AG08396 (cell line): ENCODE measurements around the gene CT47C1.
"Not testable (repeated sequence)": the region's sequence is repeated elsewhere in the genome, so short reads cannot be mapped to it uniquely, and the experiment has no call there.

ENCODE experiments used
- DNase-seq: peaks from one replicate; pipeline ENCODE4 v3.0.0; 2012; ENCODE audit warnings: low spot score, mixed read lengths

CT47C1 gene

DNA sequence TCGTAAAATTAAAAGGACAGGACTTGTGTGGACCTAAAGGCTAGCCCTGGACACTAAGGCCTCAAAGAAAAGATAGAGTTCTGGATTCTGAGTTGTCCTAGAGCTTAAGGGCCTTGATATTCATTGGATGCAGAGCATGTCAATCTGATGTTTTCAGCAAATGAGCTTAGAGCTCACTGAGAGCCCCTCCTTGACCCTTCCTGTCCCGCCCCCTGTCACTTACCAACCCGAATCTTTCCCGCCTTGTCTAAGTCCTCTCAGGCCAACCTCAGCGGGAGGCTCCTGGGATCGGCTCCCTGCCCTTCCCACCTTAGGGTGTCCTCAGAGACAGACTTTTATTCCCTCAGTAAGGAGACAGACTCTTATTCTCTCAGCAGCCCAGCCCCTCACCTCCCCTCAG, at the start of gene CT47C1:
CT47C1 (plus strand) TSS at position 250 of the 400 bp plus-strand sequence. CDS start 233 bp downstream, outside the sequence.
- DNase-seq = no peak

DNA sequence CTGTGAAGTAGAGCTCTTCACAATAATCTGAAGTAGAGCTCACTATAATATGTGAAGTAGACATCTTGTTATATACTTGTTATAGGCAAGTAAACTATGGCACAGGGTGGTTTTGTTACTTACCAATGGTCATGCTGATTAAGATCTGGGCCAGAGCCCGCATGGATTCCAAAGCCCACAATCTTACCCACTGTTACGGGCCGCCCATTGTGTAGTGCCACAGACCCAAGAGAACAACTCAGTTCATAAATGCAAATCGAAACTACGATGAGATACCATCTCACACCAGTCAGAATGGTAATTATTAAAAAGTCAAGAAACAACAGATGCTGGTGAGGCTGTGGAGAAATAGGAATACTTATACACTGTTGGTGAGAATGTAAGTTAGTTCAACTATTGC, 46.9 kb upstream of the CT47C1 start:
- DNase-seq = no peak

DNA sequence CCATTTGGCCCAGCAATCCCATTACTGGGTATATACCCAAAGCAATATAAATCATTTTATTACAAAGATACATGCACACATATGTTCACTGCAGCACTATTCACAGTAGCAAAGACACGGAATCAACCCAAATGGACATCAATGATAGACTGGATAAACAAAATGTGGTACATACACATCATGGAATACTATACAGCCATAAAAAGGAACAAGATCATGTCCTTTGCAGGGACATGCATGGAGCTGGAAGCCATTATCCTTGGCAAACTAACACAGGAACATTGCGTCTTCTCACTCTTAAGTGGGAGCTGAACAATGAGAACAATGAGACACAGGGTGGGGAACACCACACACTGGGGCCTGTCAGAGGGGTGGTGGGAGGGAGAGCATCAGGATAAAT, 46.4 kb upstream of the CT47C1 start:
- not testable (repeated sequence) for DNase-seq

DNA sequence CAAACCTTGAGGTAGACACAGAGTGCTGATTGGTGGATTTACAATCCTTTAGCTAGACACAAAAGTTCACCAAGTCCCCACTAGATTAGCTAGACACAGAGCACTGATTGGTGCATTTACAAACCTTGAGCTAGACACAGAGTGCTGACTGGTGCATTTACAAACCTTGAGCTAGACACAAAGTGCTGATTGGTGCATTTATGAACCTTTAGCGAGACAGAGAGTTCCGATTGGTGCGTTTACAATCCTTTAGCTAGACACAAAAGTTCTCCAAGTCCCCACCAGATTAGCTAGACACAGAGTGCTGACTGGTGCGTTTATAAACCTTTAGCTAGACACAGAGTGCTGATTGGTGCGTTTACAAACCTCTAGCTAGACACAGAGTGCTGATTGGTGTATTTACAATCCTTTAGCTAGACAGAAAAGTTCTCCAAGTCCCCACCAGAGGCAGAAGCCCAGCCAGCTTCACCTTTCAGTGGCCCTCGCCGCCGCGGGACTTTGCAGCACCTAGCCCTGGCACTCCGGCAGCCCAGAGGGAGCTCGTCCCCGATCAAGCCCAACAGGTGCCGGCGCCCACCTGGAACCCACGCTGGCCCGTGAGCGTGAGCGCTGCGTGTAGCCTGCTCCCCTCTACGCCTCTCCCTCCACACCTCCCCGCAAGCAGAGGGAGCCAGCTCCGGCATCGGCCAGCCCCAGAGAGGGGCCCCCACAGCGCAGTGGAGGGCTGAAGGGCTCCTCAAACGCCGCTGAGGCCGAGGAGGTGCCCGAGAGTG, 44.6 kb upstream of the CT47C1 start:
- not testable (repeated sequence) for DNase-seq

DNA sequence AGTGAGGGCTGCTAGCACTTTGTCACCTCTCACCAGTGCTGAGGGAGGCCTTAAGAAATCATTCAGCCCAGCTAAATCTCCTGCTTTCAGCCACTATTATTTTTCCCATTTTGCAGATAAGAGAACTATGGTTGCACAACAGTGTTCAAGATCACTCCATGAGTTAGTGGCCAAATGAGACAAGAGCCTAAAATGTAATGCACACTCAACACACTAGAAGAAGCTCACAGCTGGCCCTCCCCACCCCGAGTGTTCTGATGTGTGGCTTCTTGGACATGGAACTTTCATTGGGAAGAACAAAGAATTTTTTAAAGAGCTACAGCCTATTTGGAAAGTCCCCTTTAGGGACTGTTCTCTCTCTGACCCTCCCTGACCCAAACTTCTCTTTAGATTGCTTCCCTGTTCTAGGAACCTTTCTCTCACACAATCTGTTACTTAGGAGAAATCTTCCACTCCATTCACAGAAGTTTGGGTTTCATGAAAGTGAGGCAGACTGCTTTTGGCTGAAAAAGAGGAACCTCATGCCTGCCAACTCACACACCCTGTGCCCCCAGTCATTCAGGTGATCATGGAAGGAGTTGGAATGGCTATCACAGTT, 44.0 kb upstream of the CT47C1 start:
- DNase-seq = no peak

DNA sequence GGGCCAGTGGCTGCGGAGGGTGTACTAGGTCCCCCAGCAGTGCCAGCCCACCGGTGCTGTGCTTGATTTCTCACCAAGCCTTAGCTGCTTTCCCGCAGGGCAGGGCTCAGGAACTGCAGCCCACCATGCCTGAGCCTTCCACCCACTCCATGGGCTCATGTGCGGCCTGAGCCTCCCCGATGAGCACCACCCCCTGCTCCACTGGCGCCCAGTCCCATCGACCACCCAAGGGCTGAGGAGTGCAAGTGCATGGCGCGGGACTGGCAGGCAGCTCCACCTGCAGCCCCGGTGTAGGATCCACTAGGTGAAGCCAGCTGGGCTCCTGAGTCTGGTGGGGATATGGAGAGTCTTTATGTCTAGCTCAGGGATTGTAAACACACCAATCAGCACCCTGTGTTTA, 43.1 kb upstream of the CT47C1 start:
- not testable (repeated sequence) for DNase-seq

DNA sequence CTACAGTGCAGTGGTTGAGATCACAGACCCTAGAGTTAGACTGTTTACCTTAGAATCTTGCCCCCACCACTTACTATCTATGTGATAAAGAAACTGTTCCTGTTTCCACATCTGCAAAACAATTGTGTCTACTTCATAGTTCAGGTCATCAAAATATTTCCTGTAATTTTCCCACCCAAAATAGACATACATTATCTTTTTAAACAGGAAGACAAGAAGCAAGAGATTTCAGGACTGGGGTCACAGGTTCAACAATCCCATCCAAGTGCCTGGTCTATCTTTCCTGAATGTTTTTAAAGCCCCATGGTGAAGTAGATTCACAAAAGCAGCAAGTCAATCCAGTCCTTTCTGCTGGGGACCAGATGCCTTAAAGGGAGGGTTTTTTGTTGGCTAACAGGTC, 41.8 kb upstream of the CT47C1 start:
- no peak for DNase-seq

DNA sequence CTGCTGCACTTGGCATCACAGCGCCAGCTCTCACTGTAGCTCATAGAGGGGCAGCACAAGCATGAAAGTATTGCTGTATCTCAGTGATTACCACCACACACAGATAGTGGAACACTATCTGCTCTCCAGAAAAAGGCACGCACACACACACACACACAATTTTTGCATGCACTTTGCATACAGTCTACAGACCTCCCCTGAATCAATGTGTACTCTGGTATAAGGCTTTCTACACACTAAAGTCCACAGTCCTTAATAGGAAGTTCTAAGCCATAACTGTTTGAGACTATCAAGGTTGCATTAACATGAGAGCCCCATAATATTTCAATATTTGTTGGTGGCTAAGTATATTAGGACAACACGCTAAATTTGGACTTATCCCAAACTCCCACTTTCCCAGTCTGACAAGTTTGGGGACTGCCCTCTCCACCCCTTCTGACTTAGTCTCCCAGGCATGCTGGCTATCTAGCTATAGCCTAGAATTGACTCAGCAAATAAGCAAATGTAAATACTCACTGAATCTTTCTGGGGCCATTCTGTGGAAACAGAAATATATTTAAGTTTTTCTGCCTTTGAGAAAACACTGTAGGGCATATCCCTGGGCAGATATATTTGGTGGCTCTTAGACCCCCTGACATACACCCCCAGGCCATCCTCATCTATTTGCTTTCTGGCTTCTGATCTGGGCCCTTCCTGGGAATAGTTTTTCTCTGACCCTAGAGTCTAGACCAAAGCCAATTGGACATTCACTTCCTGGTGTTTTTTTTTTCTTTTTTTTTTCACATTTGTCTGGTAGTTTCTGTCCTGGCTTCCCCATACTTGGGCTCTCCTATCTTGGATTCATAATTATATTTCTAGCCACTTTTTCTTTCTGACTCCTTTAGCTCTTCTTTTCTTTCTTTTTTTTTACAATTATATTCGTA, 36.4 kb upstream of the CT47C1 start:
- DNase-seq = no peak

DNA sequence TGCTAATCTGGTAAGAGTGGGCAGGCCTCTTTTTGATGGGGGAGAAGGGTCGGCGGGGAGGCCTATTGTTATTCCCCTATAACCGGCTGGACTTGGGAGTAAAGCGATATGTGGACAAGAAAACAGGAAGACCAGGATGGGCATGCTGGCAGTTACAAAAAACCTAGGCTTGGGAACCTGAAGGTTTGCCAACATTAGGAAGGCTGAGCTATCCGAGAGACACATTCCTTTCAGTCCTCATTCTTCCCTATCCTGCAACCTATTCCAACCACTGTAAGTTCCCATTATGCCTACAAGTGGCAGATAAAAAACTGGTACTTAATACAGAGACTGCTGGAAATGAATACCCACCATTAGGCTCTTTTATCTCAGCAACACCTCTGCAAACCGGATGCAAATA, 32.4 kb upstream of the CT47C1 start:
- no peak for DNase-seq

DNA sequence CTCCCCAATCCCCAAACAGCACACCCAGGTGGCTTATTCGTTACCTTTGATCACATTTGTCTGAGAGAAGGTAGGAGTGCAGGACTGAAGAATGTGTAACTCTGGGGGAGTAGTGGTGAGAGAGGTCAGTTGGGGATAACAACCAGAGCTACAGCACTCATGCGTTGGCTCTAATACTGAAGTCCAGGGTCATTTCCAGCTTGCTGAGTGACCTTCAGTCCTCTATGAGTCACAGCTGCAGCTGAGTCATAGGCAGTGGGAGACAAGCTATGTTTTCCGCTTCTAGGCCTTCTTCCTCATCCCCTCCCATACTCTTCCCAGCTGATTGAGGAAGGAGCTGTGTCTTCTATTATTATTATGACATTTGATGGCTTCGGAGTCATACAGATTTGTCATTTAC, 31.6 kb upstream of the CT47C1 start:
- peak; percentile 77 for DNase-seq

DNA sequence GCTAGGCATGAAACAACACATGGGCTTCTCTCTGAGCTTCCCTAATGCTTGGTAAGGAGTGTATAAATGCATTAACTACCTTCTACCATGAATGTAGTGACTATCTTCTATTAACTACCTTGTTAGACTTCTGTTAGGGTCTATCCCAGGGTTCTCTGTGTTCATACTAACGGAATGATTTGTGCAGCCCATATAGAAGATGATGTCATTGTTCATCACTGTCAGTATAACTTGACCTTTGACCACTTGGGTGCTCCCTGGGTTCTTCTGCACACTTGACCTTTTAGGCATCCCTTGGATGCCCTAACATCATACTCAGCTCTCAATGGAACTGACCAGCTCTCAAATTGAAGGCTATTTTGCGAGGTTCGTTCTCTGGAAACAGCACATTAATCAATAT, 30.8 kb upstream of the CT47C1 start:
- DNase-seq = no peak

DNA sequence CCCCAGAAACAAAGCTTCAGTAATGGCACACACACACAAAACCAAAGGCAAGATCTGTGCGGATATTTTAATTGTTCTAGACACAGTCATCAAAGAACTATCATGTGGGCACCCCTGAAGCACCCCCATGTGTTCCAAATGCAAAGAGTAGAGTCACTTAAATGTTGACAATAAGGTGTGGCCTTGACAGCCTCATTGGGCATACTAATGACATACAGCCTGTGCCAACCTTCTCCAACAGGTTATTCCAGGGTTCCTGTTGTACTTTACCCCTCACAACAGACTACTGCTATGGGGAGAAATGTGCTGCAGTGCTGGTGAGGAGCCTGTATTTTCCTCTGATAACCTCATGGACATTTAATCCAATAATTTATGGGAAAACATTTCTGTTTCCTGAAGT, 29.8 kb upstream of the CT47C1 start:
- DNase-seq = no peak

DNA sequence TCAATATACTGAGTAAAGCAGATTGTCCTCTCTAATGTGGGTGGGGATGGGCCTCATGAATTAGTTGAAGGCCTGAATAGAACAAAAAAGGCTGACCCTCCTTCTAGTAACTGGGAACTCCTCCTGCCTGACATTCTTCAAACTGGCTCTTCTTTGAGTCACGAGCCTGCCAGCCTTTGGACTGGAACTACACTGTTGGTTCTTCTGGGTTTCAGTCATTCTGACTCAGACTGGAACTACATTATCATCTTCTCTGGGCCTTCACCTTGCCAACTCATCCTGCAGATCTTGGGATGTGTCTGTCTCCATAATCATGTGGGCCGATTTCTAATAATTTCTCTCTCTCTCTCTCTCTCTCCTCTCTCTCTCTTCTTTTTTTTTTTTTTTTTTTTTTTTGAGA, 26.9 kb upstream of the CT47C1 start:
- DNase-seq = no peak

DNA sequence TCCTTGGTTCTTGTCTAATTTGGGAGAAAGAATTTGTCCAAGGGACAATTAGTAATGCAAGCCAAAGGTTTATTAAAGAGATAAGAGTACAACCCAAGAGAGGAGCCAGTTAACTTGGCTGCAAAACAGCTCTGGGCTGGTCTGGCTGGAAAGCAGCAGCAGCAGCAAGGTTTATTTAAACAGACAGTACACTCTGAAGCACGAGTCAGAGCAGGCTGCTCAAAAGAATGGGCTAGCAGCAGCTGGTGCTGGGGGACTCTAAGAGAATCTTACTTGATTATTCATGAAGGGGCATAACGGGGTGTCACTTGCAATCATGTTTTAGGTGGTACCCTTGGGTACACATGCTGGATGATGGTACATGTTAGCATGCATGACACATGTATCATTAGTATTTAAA, 17.1 kb upstream of the CT47C1 start:
- no peak for DNase-seq

DNA sequence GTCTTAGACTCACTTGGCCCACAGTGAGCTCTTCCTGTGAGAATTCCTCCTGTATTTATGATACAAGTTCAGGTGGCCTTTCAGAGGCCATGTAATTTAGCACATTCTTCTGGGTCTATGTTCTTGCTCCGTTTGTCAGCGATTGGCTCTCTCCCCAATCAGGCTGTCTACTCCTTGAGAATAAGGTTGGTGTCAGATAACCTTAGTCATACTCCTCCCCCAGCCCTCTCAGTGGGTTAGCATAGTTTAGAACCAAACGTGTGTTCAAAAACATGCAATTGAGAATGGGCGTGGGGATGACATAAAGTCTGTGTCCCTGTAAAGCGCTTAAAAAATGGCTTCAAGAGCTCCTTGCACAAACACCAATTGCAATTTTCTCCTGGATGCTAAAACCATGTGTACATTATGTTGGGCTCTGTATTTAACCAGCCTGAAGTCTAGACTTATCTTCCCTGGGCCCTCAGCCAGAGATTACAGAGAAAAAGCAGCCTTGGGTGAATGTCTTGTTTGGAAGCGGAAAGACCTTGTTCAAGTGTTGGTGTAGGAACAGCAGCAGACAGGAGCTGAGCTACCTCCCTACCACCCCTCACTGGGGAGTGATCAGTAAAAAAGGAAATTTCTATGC, 9.9 kb upstream of the CT47C1 start:
- DNase-seq = no peak

DNA sequence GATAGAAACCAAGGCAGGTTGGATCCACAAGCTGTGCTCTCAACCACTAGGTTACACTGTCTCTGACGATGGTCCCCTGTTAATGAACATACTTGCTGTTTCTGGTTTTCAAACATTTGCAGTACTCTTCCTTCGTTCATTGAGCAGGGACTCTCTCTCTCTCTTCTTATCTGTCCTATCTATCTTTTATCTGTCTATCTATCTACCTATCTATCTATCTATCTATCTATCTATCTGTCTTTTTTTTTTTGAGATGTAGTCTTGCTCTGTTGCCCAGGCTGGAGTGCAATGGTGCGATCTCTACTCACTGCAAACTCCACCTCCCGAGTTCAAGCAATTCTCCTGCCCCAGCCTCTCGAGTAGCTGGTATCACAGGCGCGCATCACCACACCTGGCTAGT, 9.4 kb upstream of the CT47C1 start:
- DNase-seq = no peak

DNA sequence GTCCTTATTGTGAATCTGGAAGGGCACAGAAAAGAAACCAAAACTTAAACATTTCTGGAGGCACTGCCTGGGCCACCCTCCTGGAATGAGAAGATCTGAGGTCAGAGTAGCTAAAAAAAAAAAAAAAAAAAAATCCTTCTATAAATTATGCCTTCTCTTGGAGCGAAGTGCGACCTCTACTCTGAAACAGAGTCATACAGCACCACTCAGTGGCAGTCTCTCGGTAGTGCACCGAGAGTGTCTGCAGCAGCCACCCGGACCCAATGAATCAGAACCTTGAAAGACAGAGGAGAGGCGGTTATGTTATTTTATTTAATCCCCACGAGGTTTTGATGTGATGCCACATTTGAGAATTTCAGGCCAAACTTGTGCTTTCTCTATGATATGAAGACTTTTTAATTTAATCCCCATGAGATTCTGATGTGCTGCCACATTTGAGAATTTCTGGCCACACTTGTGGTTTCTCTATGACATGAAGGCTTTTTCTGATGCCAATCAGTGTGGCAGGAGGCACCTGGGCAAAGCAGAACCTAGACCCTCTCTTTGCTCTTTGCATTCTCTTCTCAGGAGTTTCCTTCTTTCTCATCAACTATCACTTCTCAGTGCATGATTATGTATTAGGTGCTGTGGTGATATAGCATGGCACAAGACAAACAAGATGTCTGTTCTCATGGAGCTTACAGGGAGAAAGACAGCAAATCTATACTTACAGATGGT, 5.6 kb upstream of the CT47C1 start:
- DNase-seq = peak; percentile 71

DNA sequence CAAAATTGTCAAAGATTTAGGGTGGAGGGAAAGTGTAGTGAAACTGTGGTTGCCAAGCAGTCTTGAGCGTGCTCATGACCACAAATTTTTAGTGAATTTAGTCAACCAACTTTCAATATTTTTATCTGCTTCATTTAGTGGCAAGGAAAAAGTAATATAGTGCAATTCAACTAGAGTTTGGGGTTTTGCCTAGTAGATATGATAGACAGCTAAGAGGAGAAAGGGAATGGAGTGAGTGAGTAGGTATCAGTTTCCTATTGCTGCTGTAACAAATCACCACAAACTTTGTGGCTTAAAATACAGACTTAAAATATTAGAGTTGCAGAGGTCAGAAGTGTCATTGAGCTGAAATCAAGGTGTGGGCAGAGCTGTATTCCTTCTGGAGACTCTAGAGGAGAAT, 3.7 kb upstream of the CT47C1 start:
- DNase-seq = no peak

DNA sequence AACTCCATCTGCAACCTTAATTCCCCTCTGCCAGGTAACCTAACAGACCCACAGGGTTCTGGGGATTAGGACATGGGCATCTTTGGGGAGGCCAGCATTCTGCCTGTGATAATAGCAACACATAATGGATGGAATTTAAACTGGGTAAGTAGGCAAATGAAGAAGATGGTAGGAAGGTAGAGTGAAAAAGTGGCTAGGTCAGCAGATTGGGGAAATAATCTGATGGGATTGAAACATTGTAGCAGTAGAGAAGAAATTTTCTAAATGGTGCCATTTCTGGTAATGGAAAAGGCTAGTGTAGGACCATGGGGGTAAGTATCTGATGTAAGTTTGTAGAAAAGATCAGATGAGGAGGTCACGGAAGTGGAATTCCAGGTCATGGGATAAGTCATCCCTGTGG, 3.0 kb upstream of the CT47C1 start:
- no peak for DNase-seq

DNA sequence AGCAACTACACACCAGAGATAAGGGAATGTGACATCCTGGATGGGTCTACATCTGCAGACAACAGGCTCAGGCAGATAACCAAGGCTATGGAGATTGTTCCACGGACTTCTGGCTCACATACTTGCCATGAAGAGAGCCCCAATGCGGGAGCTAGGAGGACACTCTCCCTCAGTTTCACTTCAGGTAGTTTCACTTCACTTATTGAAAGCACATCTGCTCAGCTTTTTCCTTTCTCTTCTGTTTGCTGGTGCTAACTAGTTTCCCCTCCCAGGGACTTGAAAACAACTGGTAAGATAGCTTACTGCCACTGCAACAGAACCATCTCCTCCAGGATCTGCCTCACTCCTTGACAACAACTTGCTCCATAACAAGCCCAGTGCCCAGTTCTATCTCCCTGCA, 1.4 kb upstream of the CT47C1 start:
- no peak for DNase-seq

DNA sequence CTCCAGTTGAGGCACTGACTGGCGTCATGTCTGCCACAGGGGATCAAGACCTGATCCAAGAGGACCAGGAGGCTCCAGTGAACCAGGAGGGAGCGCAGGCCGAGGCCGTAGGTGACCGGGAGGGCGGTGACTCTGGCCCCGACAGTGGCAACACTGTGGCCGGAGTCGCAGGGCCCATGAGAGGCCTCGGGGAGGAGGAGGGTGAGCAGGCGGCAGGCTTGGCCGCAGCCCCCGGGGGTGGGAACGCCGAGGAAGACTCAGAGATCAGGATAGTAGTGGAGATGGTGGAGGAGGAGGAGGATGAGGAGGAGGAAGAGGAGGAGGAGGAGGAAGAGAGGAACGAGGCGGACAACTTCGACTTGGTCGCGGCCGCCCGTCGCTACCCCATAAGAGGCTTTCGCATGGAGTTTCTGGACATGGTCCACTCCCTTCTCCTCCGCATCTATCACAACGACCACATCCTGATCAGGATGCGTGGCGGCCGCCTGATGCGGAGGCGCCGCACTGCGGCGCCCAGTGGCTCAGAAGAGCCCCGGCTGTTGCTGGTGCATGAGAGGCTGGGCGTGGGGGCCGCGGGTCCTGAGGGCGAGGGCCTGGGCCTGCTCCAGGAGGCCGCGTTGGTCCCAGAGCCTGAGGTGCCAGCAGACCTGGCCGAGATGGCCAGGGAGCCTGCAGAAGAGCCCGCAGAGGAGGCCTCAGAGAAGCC, 560 bp downstream of the CT47C1 start:
- DNase-seq = no peak
